ENCODE results near the gene RHOA.
A peak's percentile ranks its signal among the peaks of the same experiment; 100 is the strongest.

Gene RHOA

GRCh38 chr3:49453621-49454020 lies 41.8 kb upstream of the RHOA start:
- no peak for TF ChIP-seq CTCF (conservative IDR thresholded peaks at IDR 0.05; ENCODE audit: control insufficient read depth, insufficient read depth, low read depth, low read length)
- no peak overlapping the region for H3K4me3 ChIP-seq (ENCODE audit: control insufficient read depth, low read depth, low read length)
- DNase-seq (ENCODE audit: low read depth) = no peak

GRCh38 chr3:49445391-49445790 lies 33.6 kb upstream of the RHOA start:
- no peak overlapping the region for H3K4me3 ChIP-seq (ENCODE audit: control insufficient read depth, low read depth, low read length)
- TF ChIP-seq CTCF (conservative IDR thresholded peaks at IDR 0.05; ENCODE audit: control insufficient read depth, insufficient read depth, low read depth, low read length) = no peak
- no peak for DNase-seq (ENCODE audit: low read depth)

GRCh38 chr3:49434731-49435130 lies 23.0 kb upstream of the RHOA start:
- no peak for DNase-seq (ENCODE audit: low read depth)
- no peak overlapping the region for H3K4me3 ChIP-seq (ENCODE audit: control insufficient read depth, low read depth, low read length)
- TF ChIP-seq CTCF (conservative IDR thresholded peaks at IDR 0.05; ENCODE audit: control insufficient read depth, insufficient read depth, low read depth, low read length) = no peak

- TF ChIP-seq CTCF (conservative IDR thresholded peaks at IDR 0.05; ENCODE audit: control insufficient read depth, insufficient read depth, low read depth, low read length) = no peak
Observed at GRCh38 chr3:49428752-49429080, 16.9 kb upstream of the RHOA start.

GRCh38 chr3:49427586-49427985 lies 15.8 kb upstream of the RHOA start:
- H3K4me3 ChIP-seq (ENCODE audit: control insufficient read depth, low read depth, low read length) = no peak overlapping the region
- no peak for TF ChIP-seq CTCF (conservative IDR thresholded peaks at IDR 0.05; ENCODE audit: control insufficient read depth, insufficient read depth, low read depth, low read length)
- no peak for DNase-seq (ENCODE audit: low read depth)

More at GRCh38 chr3:49428752-49429080, 16.9 kb upstream of the RHOA start:
- no peak for DNase-seq (ENCODE audit: low read depth)
- peak overlapping the region; percentile 72 for H3K4me3 ChIP-seq (ENCODE audit: control insufficient read depth, low read depth, low read length)

GRCh38 chr3:49424816-49425215 lies 13.0 kb upstream of the RHOA start:
- no peak for TF ChIP-seq CTCF (conservative IDR thresholded peaks at IDR 0.05; ENCODE audit: control insufficient read depth, insufficient read depth, low read depth, low read length)

More at GRCh38 chr3:49424816-49425215, 13.0 kb upstream of the RHOA start:
- no peak overlapping the region for H3K4me3 ChIP-seq (ENCODE audit: control insufficient read depth, low read depth, low read length)
- DNase-seq (ENCODE audit: low read depth) = no peak
